HG02642 (cell line): Measurements from ENCODE around the gene NKX6-2.
"Not testable (repeated sequence)": the region's sequence is repeated elsewhere in the genome, so short reads cannot be mapped to it uniquely, and the experiment has no call there.

Experiments used
- ATAC-seq: cut with Tn5 transposase; IDR thresholded peaks from one replicate; pipeline ENCODE4 v1.9.1; 2021; ENCODE audit warnings: mild to moderate bottlenecking; ENCODE audit not compliant: unreplicated experiment, poor library complexity

Gene NKX6-2

DNA sequence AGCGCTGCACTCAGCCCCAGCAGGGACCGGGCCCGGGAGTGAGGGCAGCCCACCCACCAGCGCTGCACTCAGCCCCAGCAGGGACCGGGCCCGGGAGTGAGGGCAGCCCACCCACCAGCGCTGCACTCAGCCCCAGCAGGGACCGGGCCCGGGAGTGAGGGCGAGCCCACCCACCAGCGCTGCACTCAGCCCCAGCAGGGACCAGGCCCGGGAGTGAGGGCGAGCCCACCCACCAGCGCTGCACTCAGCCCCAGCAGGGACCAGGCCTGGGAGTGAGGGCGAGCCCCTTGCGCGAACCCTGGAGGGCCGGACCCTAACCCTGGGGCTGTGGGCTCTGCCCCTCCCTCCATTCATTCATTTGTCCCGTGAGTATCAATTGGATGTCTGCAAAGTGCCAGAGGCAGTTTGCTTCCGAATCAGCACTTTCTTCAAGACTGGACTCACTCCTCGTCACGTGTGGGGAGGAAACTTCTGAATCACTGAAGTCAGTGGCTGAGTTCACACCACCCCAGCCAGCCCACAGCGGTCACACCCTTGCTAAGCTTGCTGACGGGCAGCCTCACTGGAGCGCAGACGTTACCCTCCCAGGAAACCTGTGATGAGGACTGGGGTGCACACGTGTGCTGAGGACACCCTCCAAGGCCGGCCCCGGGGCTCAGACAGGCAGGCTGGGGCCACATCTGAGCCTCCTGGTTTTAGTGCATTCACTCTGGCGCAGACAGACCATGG is 42.6 kb downstream of the NKX6-2 start:
- not testable (repeated sequence) for ATAC-seq

DNA sequence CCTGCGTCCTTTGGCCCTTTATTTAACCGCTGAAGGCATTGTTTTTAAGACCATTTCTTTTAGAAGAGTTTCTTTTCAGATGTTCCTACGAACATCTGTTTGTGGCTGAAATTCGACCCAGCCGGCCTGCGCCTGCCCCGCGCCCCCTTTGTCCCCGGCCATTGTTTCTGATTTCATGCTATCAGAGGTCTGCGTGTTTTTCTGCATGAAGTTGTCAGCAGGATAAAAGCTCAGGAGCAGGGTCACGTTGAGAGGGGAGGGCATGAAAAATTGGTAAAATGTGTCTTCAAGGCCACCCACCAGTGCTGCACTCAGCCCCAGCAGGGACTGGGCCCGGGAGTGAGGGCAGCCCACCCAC is 43.1 kb downstream of the NKX6-2 start:
- no peak for ATAC-seq

DNA sequence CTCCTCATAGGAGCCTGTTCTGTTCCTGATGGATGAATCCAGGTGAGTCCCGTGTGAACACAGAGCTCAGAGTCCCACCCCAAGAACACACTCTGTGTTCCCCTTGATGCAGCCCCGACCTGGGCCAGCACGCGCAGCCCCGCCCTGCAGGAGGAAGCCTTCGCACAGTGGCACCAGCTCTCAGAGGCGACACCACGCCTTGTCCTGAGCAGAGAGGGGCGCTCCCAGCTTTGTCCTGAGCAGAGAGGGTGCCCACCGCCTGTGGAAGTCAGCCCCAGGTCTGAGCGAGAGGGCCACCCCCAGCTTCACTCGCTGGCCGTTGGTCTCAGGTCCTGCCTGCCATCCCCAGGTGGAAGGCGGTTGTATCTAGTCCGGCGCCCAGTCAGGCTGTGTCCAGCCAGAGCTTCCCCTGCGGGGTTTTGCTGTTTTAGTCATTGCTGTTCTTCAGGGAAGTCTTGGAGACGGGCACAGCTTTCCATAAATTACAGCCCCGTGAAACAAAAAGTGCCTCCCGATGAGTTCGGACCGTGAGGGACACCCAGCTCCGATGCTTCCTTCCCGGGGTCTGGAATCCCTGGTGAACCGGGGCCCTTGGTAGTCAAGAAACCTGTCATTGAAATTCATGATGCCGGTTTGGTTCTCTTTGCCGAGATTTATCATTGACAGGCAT is 43.6 kb downstream of the NKX6-2 start:
- no peak for ATAC-seq

DNA sequence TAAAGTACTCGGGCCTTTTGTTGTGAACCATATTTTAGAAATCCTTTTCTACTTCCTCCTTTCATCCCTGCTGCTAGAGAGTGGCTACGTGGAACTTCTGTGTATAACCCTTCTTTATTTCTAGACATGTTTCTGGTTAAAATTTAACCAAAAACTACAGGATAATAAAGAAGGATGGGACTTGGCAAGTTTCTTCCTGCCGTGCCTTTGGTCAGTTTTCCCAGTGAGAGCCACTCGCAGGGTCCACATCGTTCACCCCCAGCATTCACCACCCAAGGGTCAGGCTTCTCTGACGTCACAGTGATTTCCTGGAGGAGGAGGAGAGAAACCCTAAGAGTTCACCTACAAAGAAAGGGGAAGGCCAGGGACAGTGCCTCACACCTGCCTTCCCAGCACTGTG is 45.4 kb downstream of the NKX6-2 start:
- ATAC-seq: no peak

DNA sequence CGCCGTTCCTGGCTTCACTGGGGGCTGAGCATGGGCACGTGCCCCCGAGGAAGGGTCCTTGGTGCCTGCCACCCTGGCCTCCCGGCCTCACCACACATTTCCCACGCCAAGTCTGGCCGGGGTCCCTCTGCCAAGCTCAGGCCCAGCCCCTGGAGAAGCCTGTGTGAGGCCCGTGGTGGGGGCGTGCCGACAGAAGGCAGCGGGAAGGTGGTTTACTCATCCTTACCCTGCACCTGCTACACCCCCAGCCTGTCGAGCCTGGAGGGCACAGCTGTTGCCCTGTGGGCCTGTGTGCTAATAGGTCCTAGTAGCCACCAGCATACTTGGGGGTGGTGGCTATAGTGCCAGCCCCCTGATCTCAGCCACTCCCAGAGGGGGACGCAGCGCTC is 46.7 kb downstream of the NKX6-2 start:
- ATAC-seq: no peak

DNA sequence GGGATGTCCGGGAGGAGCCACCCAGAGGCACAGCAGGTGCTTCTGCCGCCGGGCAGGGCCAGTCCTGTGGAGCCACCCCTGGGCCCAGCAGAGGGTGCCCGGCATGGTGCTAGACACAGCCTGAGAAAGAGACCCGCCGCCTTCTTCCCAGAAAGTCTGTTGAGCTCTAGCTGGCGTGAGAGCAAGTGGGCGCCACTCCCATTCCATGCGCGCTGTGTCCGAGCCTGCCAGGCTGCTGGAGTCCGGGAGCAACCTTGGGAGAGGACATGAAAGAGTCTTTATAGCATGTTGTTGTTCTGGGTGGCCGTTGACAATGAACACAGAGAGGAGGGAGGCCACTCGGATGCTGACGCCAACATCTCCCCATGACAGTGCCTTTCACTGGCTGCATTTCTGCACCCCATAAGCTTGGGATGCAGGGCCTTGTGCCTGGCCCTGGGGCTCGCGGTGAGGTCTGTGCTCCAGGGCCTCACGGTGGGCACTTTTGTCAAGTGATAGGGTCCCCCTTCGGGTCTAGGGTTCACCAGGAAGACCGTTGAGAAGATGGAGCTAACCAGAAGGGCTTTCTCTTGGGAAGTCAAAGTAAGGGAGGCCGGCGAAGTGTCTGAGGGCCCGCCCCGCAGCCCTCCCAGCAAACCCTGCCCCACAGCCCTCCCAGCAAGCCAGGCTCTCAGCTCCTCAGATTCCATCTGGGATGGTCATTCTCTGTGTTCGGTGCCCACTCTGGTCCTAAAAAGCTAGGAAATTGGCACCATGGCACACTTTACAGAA is 47.3 kb downstream of the NKX6-2 start:
- ATAC-seq: no peak

DNA sequence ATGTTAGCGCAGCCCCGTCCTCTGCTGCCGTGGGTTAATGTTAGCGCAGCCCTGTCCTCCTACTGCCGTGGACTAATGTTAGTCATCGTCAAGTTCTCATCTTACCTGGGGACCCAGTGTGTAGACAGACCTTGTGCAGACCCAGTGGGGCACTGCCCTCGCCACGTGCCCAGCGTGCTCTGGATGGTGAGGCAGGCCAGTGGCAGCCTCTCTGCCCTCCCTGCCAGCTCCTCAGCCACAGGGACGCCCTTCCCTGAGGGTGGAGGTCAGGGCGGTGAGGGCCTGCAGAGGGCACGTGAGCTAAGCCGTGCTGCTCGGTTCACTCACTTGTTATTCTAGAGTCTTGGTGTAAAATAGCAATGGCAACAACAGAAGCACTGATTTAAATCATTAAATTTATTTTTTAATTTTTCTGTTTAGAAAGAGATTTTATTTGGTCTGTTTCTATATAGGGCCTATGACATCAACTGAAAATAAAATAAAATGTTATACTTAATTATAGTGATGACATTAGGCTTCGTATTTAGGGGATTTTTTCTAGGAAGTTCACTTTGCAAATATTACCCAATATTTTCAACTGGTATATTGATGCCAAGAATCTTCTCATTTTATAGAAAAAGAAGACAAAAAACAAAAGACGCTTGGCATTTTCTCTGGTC is 48.4 kb downstream of the NKX6-2 start:
- no peak for ATAC-seq

DNA sequence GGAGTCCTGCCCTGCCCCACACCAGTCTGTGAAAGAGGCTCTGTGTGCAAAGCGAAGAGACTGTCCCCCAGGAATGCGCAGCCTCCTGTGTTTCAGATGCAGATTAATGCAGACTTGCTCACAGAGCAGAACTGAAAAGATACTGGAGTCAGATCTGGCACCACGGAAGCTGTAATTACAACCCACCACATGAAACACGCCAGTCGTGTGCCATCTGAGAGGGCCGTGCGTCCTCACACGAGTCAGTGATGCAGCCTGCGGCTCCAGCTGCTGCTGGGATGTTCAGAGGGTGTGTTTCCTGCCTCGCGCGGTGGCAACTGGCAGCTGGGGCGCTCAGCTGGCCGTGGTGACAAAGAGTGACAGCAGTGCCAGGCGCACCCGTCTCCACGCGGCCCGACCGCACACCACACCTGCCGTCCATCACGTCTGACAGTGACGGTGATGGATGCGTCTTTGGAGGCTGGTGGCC is 50.0 kb downstream of the NKX6-2 start:
- ATAC-seq: no peak

DNA sequence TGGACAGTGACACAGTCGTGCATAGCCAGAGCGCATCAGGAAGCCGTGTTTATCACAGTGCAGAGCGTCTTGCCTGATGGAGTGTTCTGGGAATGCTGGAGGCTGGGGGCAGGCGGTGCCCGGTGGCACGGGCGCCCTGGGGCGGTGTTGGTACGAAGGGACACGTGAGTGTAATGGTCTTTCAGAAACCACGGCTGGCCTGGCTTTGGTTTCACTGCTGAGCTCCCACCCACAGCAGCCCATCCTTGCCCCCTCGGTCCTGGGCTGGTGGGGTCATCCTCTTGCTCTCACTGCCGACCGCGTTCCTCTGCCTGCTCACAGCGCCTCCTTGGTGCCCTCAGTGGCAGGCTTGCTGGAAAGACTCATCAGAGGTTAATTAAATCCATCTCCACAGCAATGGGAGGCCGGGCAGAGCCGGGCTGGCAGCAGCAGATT is 50.6 kb downstream of the NKX6-2 start:
- no peak for ATAC-seq

DNA sequence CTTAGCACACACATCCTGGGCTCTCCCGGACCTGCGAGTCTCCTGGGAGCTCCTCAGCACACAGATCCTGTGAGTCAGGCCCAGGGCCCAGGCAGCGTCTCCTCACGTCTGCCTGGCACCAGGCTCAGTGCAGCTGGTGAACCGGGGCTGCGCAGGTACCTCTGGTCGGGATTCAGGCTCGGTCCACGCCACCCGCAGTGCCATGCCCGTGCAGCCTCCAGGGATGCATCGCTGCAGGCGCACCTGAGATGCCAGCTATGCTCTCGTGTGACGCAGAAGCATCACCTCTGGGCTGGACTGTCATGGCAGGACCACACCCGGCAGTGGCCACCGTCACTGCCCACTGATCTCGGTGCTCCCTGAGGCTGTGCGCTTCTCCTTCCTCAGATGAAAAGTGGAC is 52.0 kb downstream of the NKX6-2 start:
- ATAC-seq: no peak
